HG03139 (cell line): ENCODE results near the gene FGD5.

ENCODE experiments used
- ATAC-seq: cut with Tn5 transposase; IDR thresholded peaks from one replicate; pipeline ENCODE4 v1.9.1; 2021; ENCODE audit not compliant: unreplicated experiment

The FGD5 gene

DNA sequence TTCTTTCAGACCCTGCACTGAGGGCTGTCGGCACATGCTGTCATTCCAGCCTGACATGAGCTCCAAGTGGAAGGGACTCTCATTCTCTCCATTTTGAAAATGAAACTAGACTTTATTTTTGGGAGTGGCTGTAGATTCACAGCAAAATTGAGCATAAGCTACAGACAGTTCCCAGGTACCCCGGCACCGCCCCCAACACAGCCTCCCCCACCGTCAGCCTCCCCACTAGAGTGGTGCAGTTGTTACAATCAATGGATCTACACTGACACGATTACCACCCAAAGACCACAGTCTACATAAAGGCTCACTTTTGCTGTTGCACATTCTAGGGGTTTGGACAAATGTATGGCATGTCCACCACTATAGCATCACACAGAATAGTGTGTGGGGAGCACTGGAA lies 29.5 kb upstream of the FGD5 start:
- no peak for ATAC-seq

DNA sequence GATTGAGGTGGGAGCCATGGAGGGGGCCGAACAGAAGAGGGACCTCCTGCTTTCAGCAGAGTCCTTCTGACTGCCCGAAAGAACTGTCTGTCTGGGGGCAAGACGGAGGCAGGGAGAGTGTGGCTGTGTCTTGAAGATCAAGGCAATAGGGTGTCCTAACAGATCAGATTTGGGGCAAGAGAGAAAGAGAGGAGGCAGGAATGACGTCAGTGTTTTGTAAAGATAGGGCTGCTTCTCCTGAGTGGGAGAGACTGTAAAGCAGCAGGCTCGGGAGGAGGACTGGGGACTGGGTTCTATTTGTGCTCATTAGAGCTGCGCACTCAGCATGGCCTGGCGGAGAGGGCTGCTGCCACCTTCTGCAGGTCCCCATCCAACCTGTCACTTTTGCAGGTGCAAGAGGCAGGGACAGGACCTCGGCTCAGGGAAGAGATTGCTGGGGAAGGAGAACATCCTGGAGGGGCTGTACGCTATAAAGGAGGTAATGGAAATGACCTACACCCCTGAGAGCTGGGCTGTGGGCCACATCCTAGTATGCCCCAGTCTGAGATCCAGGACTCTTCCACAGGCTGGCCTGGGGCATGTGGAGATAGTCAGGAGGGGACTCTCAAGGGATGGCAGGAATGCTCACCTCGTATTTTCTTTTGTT lies 29.0 kb upstream of the FGD5 start:
- ATAC-seq = no peak

GRCh38 chr3:14791343-14791945 lies 27.3 kb upstream of the FGD5 start:
- ATAC-seq = no peak

- ATAC-seq = no peak
These were observed 26.1 kb upstream of the FGD5 start for GRCh38 chr3:14792691-14793121.

DNA sequence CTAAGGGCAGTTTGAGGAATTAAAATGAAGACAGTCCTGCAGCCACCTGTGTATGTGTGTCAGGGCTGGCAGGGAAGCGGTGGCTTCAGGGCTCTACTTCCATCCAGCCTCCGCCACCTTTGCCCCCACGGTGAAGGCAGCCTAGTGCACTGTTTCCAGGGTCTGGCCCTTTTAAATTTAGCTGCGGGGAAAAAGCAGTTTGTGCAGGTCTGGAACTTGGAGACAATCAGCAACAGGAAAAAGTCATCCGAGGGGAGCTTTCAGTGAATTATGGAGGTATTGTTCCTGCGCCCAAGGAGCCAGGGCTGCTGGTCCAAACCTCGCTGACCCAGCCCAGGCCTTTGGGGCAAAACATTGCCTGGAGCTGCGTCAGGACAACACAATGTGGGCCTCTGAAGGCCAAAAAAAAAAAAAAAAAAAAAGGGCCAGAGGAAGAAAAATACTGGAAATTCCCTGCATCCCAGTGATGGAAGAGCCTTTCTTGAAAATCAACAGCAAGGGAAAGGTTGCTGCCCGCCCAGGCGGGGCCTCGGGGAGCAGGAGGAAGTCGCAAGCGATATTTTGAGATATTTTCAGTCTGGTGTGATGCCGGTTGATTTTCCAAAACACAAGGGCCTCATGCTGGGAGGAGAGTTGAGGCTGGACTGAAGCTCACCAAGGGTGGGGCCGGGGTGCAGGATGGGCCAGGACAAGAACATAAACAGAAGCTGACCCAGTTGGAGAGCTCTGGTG lies 25.5 kb upstream of the FGD5 start:
- no peak for ATAC-seq

DNA sequence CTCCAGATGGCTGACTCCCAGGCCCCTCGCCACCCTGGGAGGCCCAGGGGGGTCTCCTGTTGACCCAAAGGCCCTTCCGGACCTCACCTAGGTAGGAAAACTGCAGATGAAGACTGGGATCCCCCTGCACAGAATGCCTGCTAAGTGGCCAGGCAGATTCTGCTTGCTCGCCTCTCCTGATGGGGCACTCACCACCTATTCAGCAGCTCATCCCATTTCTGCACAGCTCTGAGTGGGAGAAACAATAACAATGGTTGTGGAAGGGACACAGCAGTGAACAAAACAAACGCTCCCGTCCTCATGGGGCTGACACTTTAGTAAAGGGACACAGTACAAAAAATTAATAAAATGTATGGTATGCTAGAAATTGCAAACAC lies 24.9 kb upstream of the FGD5 start:
- ATAC-seq = no peak

- ATAC-seq = no peak
These were observed 24.3 kb upstream of the FGD5 start for GRCh38 chr3:14794435-14794834.

DNA sequence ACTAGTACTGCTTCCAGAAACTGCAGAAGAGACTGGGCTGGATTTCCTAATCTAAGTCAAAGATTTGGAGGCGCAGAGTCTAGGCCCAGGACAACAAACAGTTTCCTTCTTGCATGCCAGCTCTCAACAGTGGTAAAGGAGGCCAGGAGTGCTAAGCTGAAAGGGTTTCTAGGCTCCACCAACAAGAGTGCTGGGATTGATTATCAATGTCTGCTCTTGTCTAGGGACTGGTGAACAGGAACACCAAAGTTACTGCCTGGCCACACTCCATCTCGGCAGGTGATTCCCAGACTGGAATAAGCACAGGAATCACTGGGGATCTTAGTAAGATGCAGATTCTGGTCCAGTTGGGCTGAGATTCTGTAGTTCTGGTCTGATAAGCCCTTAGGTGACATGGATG lies 22.8 kb upstream of the FGD5 start:
- no peak for ATAC-seq

- ATAC-seq = no peak
These were observed 22.2 kb upstream of the FGD5 start for GRCh38 chr3:14796403-14797077.

DNA sequence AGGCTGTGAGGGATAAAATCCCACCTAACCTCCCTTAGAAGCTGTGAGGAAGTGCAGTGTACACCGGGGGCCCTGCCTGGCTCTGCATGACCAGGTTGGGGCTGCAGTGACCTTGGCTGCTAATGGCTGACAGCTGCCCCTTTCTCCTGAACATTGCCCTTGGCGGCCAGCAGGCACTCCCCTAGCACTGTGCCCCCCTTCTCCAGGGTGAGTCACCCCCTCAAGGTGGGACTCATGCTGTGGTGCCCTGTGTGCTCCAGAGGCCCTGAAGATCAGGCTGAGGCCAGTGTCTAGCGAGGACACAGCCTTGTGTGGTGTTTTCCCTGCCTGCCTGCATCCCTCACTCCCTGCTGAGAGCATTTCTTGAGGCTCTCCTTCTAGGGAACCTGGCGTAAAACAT lies 21.0 kb upstream of the FGD5 start:
- no peak for ATAC-seq

- no peak for ATAC-seq
These were observed 20.5 kb upstream of the FGD5 start for GRCh38 chr3:14798231-14798630.

DNA sequence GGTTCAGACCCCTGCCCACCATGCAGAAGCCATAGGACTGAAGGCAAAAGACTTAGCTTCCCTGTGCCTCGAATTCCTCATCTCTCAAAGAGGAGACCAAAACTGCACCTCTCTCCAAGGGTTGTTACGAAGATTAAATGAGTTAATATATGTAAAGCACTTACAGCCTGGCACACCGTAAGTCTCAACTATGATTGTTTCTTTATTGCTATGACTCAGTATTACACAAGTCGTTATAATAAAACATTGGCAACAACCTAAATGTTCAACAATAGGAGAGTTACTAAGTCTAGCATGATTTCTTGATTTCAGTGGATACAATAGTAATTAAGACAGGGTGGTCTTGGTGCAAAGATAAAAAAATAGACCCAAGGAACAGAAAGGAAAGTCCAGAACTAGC lies 19.6 kb upstream of the FGD5 start:
- ATAC-seq = no peak

GRCh38 chr3:14801031-14801430 lies 17.7 kb upstream of the FGD5 start:
- ATAC-seq = no peak

GRCh38 chr3:14801668-14802380 lies 16.9 kb upstream of the FGD5 start:
- no peak for ATAC-seq

- ATAC-seq = no peak
These were observed 16.4 kb upstream of the FGD5 start for GRCh38 chr3:14802381-14802731.

DNA sequence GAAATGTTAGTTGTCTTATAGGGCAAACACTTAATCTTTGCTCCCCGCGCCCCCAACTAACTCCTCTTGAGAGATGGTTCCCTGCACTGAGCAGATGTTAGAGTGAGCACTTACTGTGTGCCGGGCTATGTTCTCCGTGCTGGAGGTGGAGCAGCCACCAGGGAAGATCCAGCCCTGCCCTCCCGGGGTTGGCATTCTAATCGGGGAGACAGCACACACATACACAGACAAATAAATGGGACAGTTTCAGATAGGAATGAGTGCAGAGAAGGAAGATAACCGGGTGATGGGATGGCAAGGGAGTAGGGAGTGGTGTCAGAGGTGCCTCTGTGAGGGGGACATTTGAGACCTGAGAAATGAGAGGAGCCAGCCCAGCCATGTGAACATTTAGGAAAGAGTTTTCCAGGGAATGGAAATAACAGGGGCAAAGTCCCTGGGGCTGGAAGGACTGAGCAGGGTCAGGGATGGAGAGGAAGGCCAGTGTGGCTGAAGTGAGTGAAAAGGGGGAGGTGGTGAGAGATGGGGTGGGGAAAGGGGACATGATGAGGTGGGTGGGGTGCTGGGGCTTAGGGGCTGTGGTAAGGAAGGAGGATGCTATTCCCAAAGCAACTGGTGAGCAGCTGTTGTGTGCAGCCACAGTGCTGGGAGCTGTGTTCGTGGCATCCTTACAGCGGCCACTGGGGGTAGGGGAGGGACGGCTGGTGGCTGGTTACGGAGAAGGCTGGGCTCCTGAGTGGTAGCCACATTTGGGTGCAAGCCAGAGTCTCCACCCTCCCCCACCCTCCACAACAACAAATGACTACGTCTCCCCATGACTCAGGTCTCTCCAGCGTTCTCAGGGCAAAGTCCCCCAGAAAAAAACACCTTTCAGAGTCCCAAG lies 15.4 kb upstream of the FGD5 start:
- ATAC-seq = no peak

- ATAC-seq = no peak
These were observed 14.6 kb upstream of the FGD5 start for GRCh38 chr3:14803981-14804834.

GRCh38 chr3:14804835-14805780 lies 13.7 kb upstream of the FGD5 start:
- no peak for ATAC-seq
